H1 (cell line): ENCODE data around the gene CHAC1. TPM values are rescaled to one million over a fixed set of nuclear protein-coding genes. Genes with fewer than 3 reads are reported as not detected.

Experiments used
- CREB1 ChIP-seq: IDR thresholded peaks from 2 replicates; pipeline ENCODE4 v1.6.1; 2012; ENCODE audit warnings: inconsistent platforms
- GABPA ChIP-seq: IDR thresholded peaks from 2 replicates; pipeline ENCODE4 v1.6.1; 2011; ENCODE audit warnings: mild to moderate bottlenecking, low read length, moderate library complexity, borderline replicate concordance; ENCODE audit not compliant: insufficient read depth
- HDAC2 ChIP-seq, 2 experiments: fragments of 300-600 bp in 1 of 2; sonication (generic) in 1 of 2; IDR thresholded peaks; 2 replicates each; pipeline ENCODE4 v1.6.1; 2011 to 2012; ENCODE audit warnings: low read depth in 2 of 2, low read length in 2 of 2, mild to moderate bottlenecking in 2 of 2, moderate library complexity in 2 of 2, borderline replicate concordance in 1 of 2, inconsistent platforms in 1 of 2
- SIRT6 ChIP-seq: IDR thresholded peaks from one replicate; pipeline ENCODE4 v1.7.1; 2012; ENCODE audit warnings: low read length, inconsistent platforms
- SIX5 ChIP-seq: IDR thresholded peaks from 2 replicates; pipeline ENCODE4 v1.6.1; 2011; ENCODE audit warnings: mild to moderate bottlenecking, low read depth, low read length
- SUZ12 ChIP-seq: fragments of 200-600 bp; sonication (generic); IDR thresholded peaks from 2 replicates; pipeline ENCODE4 v1.6.1; 2012; ENCODE audit warnings: mild to moderate bottlenecking, inconsistent platforms, low read length, moderate library complexity, mixed read lengths
- TAF7 ChIP-seq: optimal IDR thresholded peaks from 2 replicates; pipeline ENCODE3; 2011; ENCODE audit warnings: low read depth, mild to moderate bottlenecking, inconsistent platforms, low read length, moderate library complexity, borderline replicate concordance
- TBP ChIP-seq: IDR thresholded peaks from 2 replicates; pipeline ENCODE4 v1.6.1; 2011; ENCODE audit warnings: low read depth, low read length, improper control_type of control experiment
- polyA plus RNA-seq, 7 experiments: library from polyadenylated mRNA; depleted of rRNA in 3 of 7; stranded (reverse) in 5 of 7; unstranded in 2 of 7; fragments of >200 nt in 5 of 7; fragments of 200-250 nt in 2 of 7; gene quantifications; 1 replicate in 5 of 7; 2 replicates in 1 of 7; 4 replicates in 1 of 7; pipeline versions ENCODE4 v1.2.1 to v1.2.3, GENCODE V29; 2011 to 2013; ENCODE audit warnings: missing spikeins in 2 of 7, mixed read lengths in 2 of 7
- total RNA-seq: library from RNA; stranded (reverse); fragmentation: NEBNext Ultra II Directional; extraction: Animal tissue kit (Norgen Biotek cat#: 25700); gene quantifications from 2 replicates; pipeline ENCODE4 v1.2.1, GENCODE V29; 2021

Gene CHAC1
- total and polyA plus RNA-seq, 2 of the 8 experiments (the other 6 are each of a cell fraction or from before 2014, with no cell fraction given), result 34.3 to 159 TPM

- TF ChIP-seq TAF7, result no peak
- TF ChIP-seq SUZ12, result no peak
- no peak for TF ChIP-seq SIRT6
- TF ChIP-seq HDAC2 (IDR thresholded peaks at IDR 0.05; ENCODE audit: borderline replicate concordance in 1 of 2, low read depth in 2 of 2, low read length in 2 of 2), result no peak
- no peak for TF ChIP-seq GABPA
- no peak for TF ChIP-seq SIX5
- TF ChIP-seq CREB1, result no peak
- no peak for TF ChIP-seq TBP
- TF ChIP-seq, all 59 proteins: peak for 0
These were observed 31.1 kb downstream of the CHAC1 start (continued) for GRCh38 chr15:40984406-40984805.
